NCI-H226 (cell line): ENCODE measurements around the gene PTX4.

Experiments
- DNase-seq: peaks from one replicate; pipeline ENCODE4 v3.0.0-alpha.2; 2015

PTX4 gene

DNA sequence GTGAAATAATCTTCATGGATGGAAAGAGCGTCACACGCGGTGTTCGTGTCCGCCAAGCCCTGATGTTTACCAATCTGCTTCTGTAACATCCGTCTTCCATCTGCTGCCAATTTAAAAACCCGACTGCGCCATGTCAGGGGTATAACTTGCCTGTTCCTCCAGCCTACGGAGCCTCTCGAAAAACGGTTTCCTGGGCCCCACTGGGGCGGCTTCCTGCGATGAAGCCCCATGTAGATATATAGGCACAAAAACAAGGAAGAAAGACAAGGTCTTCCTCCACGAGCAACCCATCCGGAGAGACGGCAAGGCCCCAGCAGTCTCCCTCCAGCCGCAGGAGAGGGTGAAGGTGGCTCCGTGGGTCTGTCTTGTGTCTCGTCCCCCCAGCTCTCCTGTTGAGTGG lies at the start of gene PTX4:
Gene PTX4, minus strand, starts transcription at position 326 of the 400 bp plus-strand sequence. Its CDS starts 35 bp downstream, at position 291.
- no peak for DNase-seq

DNA sequence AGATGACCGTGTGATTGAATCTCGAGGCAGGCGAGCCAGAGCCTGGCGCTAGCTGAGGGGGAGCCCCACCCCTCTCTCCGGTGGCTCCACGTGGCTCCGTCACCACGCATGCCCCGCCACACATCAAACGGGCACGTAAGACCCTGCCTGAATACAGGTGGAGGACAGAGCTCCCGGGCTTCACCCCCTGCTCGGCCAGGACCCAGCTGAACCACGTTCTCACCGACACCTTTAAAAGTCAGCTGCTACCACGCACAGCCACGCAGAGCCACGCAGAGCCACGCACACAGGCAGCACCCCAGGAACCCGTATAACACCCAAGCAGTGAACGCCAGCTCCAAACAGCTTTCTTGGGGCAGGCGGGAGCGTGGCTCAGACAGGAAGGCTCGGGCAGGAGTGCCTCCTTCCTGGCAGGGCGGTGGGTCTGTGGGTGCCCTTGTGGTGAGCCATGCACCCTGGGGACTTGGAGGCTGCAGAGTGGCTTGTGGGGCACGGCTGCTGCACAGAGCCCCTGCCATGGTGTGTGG lies 49.1 kb upstream of the PTX4 start:
- no peak for DNase-seq

DNA sequence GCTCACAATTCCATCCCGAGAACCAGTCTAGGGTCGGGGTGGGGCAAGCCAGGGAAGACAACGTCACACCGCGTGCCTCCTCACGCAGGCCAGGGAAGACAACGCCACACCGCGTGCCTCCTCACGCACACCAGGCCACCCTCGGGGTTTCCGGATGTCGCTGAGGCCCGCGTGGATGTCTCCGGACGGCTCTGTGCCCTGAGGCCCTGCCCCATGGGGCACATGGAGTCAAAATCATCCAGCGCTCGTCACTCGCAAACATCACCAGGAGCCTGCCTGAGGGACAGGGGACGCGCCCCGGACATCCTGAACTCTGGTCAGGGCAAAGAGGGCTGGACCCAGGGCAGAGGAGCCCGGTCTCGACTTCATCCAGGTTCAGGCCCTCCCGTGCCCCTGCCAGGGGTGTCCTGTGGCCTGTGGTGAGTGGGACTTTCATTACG lies 48.4 kb upstream of the PTX4 start:
- DNase-seq: no peak

- DNase-seq: no peak
These were observed 47.9 kb upstream of the PTX4 start for GRCh38 chr16:1536601-1537000.

- DNase-seq: no peak
These were observed 46.9 kb upstream of the PTX4 start for GRCh38 chr16:1535391-1536291.

GRCh38 chr16:1534021-1535020 lies 45.6 kb upstream of the PTX4 start:
- no peak for DNase-seq

GRCh38 chr16:1533443-1533951 lies 44.8 kb upstream of the PTX4 start, which contains the start of gene TMEM204:
TSS of gene TMEM204 (plus strand) at chr16:1533666. CDS start at chr16:1534276, 610 bp downstream.
- no peak for DNase-seq

DNA sequence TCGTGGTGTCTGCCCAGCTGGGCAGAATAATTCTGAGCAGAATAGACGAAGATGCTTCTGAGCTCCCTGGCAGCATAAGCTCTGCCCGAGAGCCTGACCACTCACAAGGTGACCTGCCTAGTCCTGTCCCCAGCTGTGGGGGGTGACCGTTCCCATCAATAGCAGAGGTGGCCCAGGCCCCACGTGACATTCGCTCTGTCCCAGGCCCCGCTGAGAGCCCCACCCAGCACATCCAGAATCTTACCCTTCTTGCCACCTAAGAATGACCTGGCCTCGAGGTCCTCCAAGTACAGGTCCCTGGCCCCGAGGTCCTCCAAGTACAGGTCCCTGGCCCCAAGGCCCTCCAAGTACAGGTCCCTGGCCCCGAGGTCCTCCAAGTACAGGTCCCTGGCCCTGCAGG lies 44.0 kb upstream of the PTX4 start:
- DNase-seq: no peak

GRCh38 chr16:1532081-1532760 lies 43.5 kb upstream of the PTX4 start:
- DNase-seq: no peak

GRCh38 chr16:1531638-1531910 lies 42.8 kb upstream of the PTX4 start:
- no peak for DNase-seq

DNA sequence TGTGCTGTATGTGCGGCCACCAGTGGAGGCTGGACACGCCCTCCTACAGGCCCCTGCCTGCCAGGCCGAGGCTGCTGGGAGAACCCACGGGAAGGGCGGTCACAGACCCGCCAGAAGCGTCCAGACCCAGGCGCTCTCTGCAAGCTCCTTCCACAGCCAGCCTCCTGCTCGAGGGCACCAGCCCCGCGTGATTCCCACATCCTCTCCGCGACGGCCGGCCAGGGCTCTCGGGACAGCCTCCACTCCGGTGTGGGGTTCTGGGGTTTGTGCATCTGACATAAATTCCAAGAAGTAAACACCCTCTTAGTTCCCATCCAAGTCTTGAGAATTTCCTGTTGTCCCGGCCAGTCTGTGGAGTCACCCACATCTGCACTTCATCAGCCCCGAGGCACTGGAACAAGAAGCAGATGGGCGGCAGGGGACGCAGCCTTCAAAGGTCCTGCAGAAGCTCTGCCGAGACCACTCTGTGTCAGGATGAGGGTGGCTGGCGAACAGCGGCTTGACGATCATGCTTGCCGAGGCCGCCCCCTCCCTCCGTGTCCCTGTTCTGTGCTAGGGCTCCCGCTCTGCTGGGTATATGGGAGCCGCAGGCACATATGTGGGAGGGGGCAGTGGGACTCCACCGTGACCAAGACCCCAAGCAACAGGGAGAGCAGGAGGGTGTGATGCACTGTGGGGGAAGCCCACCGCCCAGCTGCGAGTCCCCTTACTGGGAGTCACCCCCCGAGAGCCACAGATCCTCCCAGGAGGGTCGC lies 42.3 kb upstream of the PTX4 start:
- DNase-seq: no peak

DNA sequence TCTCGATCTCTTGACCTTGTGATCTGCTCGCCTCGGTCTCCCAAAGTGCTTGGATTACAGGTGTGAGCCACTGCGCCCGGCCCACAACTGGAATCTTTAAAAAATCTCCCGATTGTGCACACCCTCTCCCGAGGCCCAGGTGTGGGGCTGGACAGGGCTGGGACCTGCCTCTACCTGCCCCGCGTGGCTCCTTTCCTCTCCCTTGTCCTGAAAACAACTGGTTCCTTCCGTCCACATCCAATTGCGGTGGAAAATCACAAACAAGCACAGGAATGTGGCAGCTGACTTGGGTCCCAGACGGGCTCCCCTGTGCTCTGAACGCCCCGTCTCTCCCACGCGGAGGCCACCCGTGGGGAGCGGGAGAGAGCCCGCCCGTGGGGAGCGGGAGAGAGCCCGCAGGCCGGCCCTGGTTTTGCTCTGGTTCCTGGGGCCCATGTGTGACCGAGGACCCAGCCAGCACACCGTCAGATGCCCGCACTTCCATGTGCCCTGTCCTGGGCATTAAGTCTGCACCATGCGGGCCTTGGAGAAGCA lies 41.7 kb upstream of the PTX4 start:
- no peak for DNase-seq

DNA sequence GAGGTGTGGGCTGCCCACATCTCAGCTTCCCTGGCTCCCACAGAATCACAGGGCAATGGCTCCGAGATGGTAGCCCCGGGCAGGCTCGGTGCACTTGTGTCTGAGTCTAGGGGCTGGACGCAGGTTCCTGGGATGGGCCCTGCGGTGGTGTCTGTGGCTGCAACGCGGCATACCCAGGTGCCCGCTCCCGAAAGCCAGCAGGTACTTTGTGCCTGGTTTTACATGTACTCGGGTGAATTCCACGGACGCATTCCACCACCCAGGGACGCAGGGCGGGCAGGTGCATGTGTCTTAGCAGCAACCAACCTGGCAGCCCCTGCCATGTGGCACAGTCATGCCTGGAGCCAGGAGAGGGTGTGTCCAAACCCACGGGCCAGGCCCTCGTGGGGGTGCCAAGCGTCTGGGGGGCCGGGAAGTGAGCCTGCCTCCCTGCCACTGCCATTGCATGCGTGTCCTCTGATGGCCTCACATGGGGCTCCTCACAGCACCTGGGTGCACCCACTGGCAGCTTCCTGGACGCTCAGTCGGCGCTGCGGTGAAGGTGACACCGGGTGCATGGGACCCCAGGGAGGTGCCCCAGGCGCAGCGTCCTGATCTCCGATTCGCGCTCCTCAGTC lies 40.3 kb upstream of the PTX4 start:
- no peak for DNase-seq

- no peak for DNase-seq
These were observed 39.4 kb upstream of the PTX4 start for GRCh38 chr16:1527836-1528811.

- DNase-seq: no peak
These were observed 38.1 kb upstream of the PTX4 start for GRCh38 chr16:1526608-1527555.

- DNase-seq: no peak
These were observed 37.3 kb upstream of the PTX4 start for GRCh38 chr16:1525871-1526607.

GRCh38 chr16:1524366-1524765 lies 35.6 kb upstream of the PTX4 start:
- no peak for DNase-seq
